SK-N-SH (cell line): ENCODE measurements around the gene CCDC183. TPM values are rescaled to one million over a fixed set of nuclear protein-coding genes. Genes with fewer than 3 reads are reported as not detected.

Source experiments
- CTCF ChIA-PET: fragments of 300-600, 350-600 bp; formaldehyde crosslinking; extraction: SDS; loops from one replicate; lab custom pipeline; 2021; lab: Yijun Ruan, JAX
- POLR2A ChIA-PET: fragments of 350-600 bp; sonication (Branson Sonifier 250); formaldehyde crosslinking; extraction: SDS; loops from one replicate; lab custom pipeline; 2020; ENCODE audit warnings: antibody characterized with exemption, inconsistent platforms; lab: Yijun Ruan, JAX
- DNase-seq: peaks from one replicate; pipeline ENCODE4 v3.0.0; 2012
- H2AFZ ChIP-seq: fragments of 200-600 bp; sonication (generic); 2 replicates; pipeline ENCODE4 v1.8.1; 2016; ENCODE audit warnings: antibody characterized with exemption, mild to moderate bottlenecking, low read depth
- H3F3A ChIP-seq: fragments of 200-600 bp; sonication (generic); replicated peaks from 2 replicates; pipeline ENCODE3; 2016; ENCODE audit warnings: antibody characterized with exemption, mild to moderate bottlenecking; ENCODE audit not compliant: insufficient read depth
- H3K27ac ChIP-seq, 2 experiments: fragments of 200-500 bp in 1 of 2; fragments of 200-600 bp in 1 of 2; sonication (Bioruptor generic) in 1 of 2; sonication (generic), shearing (Covaris generic) in 1 of 2; 2 replicates each; pipeline versions ENCODE4 v1.5.1 to v1.6.1; 2014 to 2016; ENCODE audit warnings: low read depth in 2 of 2, inconsistent platforms in 1 of 2, low read length in 1 of 2, mild to moderate bottlenecking in 1 of 2, mixed read lengths in 1 of 2
- H3K27me3 ChIP-seq: fragments of 200-600 bp; sonication (generic), shearing (Covaris generic); 2 replicates; pipeline ENCODE4 v1.6.1; 2016; ENCODE audit warnings: mixed run types; ENCODE audit not compliant: insufficient read depth
- H3K36me3 ChIP-seq, 2 experiments: fragments of 200-500 bp in 1 of 2; fragments of 200-600 bp in 1 of 2; sonication (Bioruptor generic) in 1 of 2; sonication (generic) in 1 of 2; replicated peaks in 1 of 2; 2 replicates each; pipeline versions ENCODE3 to v1.5.1; 2014 to 2016; ENCODE audit warnings: low read length in 1 of 2, mild to moderate bottlenecking in 1 of 2; ENCODE audit not compliant: insufficient read depth in 2 of 2, control insufficient read depth in 1 of 2
- H3K4me1 ChIP-seq, 2 experiments: fragments of 200-500 bp in 1 of 2; fragments of 200-600 bp in 1 of 2; sonication (Bioruptor generic) in 1 of 2; sonication (generic), shearing (Covaris generic) in 1 of 2; 2 replicates each; pipeline versions ENCODE4 v1.5.1 to v1.6.1; 2014 to 2016; ENCODE audit warnings: low read depth in 1 of 2, low read length in 1 of 2, mixed run types in 1 of 2; ENCODE audit not compliant: insufficient read depth in 2 of 2, control insufficient read depth in 1 of 2
- H3K4me2 ChIP-seq: fragments of 200-600 bp; sonication (generic), shearing (Covaris generic); 2 replicates; pipeline ENCODE4 v1.6.1; 2017; ENCODE audit warnings: mixed run types
- H3K4me3 ChIP-seq, 2 experiments: fragments of 200-500 bp in 1 of 2; fragments of 200-600 bp in 1 of 2; sonication (Bioruptor generic) in 1 of 2; sonication (generic), shearing (Covaris generic) in 1 of 2; 2 replicates each; pipeline versions ENCODE4 v1.5.1 to v1.8.1; 2014 to 2016; ENCODE audit warnings: low read depth in 2 of 2, inconsistent platforms in 1 of 2, low read length in 1 of 2, mild to moderate bottlenecking in 1 of 2, mixed read lengths in 1 of 2, moderate library complexity in 1 of 2
- H3K79me2 ChIP-seq: fragments of 200-600 bp; sonication (generic); 2 replicates; pipeline ENCODE4 v1.8.1; 2017; ENCODE audit warnings: mild to moderate bottlenecking; ENCODE audit not compliant: insufficient read depth
- H3K9ac ChIP-seq: fragments of 200-600 bp; sonication (generic); 2 replicates; pipeline ENCODE4 v1.6.1; 2017; ENCODE audit warnings: mixed run types
- H3K9me2 ChIP-seq: fragments of 200-600 bp; sonication (generic); 2 replicates; pipeline ENCODE4 v1.6.1; 2017; ENCODE audit warnings: mixed run types
- H3K9me3 ChIP-seq: fragments of 200-600 bp; sonication (generic); 2 replicates; pipeline ENCODE4 v1.6.1; 2017; ENCODE audit warnings: mixed run types, mild to moderate bottlenecking, moderate library complexity
- H4K20me1 ChIP-seq: fragments of 200-600 bp; sonication (generic); 2 replicates; pipeline ENCODE4 v1.6.1; 2017; ENCODE audit warnings: mild to moderate bottlenecking, mixed run types; ENCODE audit not compliant: insufficient read depth
- RFX5 ChIP-seq: IDR thresholded peaks from 2 replicates; pipeline ENCODE4 v1.6.1; 2012; ENCODE audit warnings: mild to moderate bottlenecking, improper control_type of control experiment, low read length
- WGBS: methylation state at CpG from one replicate; pipeline ENCODE4 v1.1.6; 2017; ENCODE audit warnings: low lambda C conversion rate; 5-methylcytosine and 5-hydroxymethylcytosine counted together
- polyA plus RNA-seq, 3 experiments: library from polyadenylated mRNA; depleted of rRNA; stranded (reverse); fragments of >200 nt; gene quantifications; 2 replicates each; pipeline ENCODE4 v1.2.3, GENCODE V29; 2012
- small RNA-seq, 7 experiments: library from RNA; depleted of rRNA; stranded (forward); fragments of <200 nt; gene quantifications; one replicate each; pipeline ENCODE3, GENCODE V24; 2012
- TF ChIP-seq, protein P1 (sequence below): fragments of 150-350 bp; IDR thresholded peaks from 2 replicates; pipeline ENCODE4 v1.6.1; 2016; ENCODE audit warnings: mild to moderate bottlenecking, low read depth, low read length
- TF ChIP-seq, protein P2 (sequence below): IDR thresholded peaks from 2 replicates; pipeline ENCODE4 v1.6.1; 2012; ENCODE audit warnings: mild to moderate bottlenecking, low read depth, low read length, moderate library complexity

The CCDC183 gene
- polyA plus RNA-seq, 1 of the 3 experiments (the other 2 are of a cell fraction) = 5.3 TPM

DNA sequence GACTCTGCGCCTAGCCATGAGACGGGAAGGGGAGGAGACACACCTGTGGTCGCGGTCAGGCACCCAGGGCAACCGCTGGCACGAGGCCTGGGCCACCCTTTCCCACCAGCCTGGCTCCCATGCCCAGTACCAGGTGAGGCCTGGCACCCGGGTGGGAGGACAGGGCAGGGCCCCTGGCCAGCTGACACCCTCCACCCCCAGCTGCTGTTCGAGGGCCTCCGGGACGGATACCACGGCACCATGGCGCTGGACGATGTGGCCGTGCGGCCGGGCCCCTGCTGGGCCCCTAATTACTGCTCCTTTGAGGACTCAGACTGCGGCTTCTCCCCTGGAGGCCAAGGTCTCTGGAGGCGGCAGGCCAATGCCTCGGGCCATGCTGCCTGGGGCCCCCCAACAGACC is 61.0 kb downstream of the CCDC183 start:
- DNase-seq = no peak
- Histone ChIP-seq H3K4me3 (no peak overlapping the region), H3K4me2 (no peak overlapping the region), H3K9ac (no peak overlapping the region), H3K4me1 (peaks cover 0 to 13% of the 10 kb centered on the region in 2 experiments; a peak in 3 of 4 replicates), H2AFZ (no peak overlapping the region), H3F3A (no peaks in the 10 kb centered on the region), H4K20me1 (no peaks in the 10 kb centered on the region), H3K36me3 (peaks cover 0 to 17% of the 10 kb centered on the region in 2 experiments), H3K79me2 (no peaks in the 10 kb centered on the region), H3K27me3 (no peaks in the 10 kb centered on the region), H3K9me2 (no peaks in the 10 kb centered on the region), H3K9me3 (no peaks in the 10 kb centered on the region), H3K27ac (no peak overlapping the region; a peak in 1 of 4 replicates)
- TF ChIP-seq, protein P1, sequence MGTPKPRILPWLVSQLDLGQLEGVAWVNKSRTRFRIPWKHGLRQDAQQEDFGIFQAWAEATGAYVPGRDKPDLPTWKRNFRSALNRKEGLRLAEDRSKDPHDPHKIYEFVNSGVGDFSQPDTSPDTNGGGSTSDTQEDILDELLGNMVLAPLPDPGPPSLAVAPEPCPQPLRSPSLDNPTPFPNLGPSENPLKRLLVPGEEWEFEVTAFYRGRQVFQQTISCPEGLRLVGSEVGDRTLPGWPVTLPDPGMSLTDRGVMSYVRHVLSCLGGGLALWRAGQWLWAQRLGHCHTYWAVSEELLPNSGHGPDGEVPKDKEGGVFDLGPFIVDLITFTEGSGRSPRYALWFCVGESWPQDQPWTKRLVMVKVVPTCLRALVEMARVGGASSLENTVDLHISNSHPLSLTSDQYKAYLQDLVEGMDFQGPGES = no peak
- TF ChIP-seq, protein P2, sequence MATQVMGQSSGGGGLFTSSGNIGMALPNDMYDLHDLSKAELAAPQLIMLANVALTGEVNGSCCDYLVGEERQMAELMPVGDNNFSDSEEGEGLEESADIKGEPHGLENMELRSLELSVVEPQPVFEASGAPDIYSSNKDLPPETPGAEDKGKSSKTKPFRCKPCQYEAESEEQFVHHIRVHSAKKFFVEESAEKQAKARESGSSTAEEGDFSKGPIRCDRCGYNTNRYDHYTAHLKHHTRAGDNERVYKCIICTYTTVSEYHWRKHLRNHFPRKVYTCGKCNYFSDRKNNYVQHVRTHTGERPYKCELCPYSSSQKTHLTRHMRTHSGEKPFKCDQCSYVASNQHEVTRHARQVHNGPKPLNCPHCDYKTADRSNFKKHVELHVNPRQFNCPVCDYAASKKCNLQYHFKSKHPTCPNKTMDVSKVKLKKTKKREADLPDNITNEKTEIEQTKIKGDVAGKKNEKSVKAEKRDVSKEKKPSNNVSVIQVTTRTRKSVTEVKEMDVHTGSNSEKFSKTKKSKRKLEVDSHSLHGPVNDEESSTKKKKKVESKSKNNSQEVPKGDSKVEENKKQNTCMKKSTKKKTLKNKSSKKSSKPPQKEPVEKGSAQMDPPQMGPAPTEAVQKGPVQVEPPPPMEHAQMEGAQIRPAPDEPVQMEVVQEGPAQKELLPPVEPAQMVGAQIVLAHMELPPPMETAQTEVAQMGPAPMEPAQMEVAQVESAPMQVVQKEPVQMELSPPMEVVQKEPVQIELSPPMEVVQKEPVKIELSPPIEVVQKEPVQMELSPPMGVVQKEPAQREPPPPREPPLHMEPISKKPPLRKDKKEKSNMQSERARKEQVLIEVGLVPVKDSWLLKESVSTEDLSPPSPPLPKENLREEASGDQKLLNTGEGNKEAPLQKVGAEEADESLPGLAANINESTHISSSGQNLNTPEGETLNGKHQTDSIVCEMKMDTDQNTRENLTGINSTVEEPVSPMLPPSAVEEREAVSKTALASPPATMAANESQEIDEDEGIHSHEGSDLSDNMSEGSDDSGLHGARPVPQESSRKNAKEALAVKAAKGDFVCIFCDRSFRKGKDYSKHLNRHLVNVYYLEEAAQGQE = no peak
- no peak for TF ChIP-seq RFX5
- 94% methylated on average over 7 of the region's 19 CpGs for WGBS
- ChIA-PET CTCF (no interaction called here), POLR2A (no interaction called here)

Small RNA genes within 50 kb of the gene (small RNA-seq; reads per million reads assigned to genes)
- 0 reads per million in 7 experiments for gene AL355987.2
- 0 reads per million in 7 experiments for gene ATP6V1G1P3
- 0 to 0.11 (median 0) reads per million in 7 experiments for gene MIR4292
- 0 to 0.26 (median 0) reads per million in 7 experiments for gene MIR6722

Other genes with a start within 250 kb of the CCDC183 start
- 39.8 and 43.0 TPM in 2 replicates for gene EGFL7, start 133.4 kb upstream of the CCDC183 start, polyA plus RNA-seq (2012; rRNA removed)
- 41.8 and 46.8 TPM in 2 replicates for gene AGPAT2, start 108.9 kb upstream of the CCDC183 start, polyA plus RNA-seq (2012; rRNA removed)
- 24.5 and 27.1 TPM in 2 replicates for gene DIPK1B, start 83.8 kb upstream of the CCDC183 start, polyA plus RNA-seq (2012; rRNA removed)
- not detected in 2 replicates for gene LCN10, start 53.4 kb upstream of the CCDC183 start, polyA plus RNA-seq (2012; rRNA removed)
- gene LCN6, start 47.8 kb upstream of the CCDC183 start, polyA plus RNA-seq (2012; rRNA removed) = not detected in 2 replicates
- gene LCN8, start 38.1 kb upstream of the CCDC183 start, polyA plus RNA-seq (2012; rRNA removed) = not detected in 2 replicates
- 0.08 TPM in 1 of 2 replicates, not detected in the other for gene LCN15, start 31.8 kb upstream of the CCDC183 start, polyA plus RNA-seq (2012; rRNA removed)
- gene TMEM141, start 5.0 kb upstream of the CCDC183 start, polyA plus RNA-seq (2012; rRNA removed) = 112 and 135 TPM in 2 replicates
- 40.0 and 43.6 TPM in 2 replicates for gene RABL6, start 11.6 kb downstream of the CCDC183 start, polyA plus RNA-seq (2012; rRNA removed)
- 2.4 and 2.6 TPM in 2 replicates for gene AJM1, start 46.1 kb downstream of the CCDC183 start, polyA plus RNA-seq (2012; rRNA removed)
- gene PHPT1, start 53.1 kb downstream of the CCDC183 start, polyA plus RNA-seq (2012; rRNA removed) = 338 and 517 TPM in 2 replicates
- 4.2 and 5.0 TPM in 2 replicates for gene MAMDC4, start 56.0 kb downstream of the CCDC183 start, polyA plus RNA-seq (2012; rRNA removed)
- gene EDF1, start 70.0 kb downstream of the CCDC183 start, polyA plus RNA-seq (2012; rRNA removed) = 756 and 1,070 TPM in 2 replicates
- 13.3 and 15.4 TPM in 2 replicates for gene TRAF2, start 90.2 kb downstream of the CCDC183 start, polyA plus RNA-seq (2012; rRNA removed)
- 78.9 and 85.5 TPM in 2 replicates for gene FBXW5, start 148.4 kb downstream of the CCDC183 start, polyA plus RNA-seq (2012; rRNA removed)
- gene C8G, start 148.9 kb downstream of the CCDC183 start, polyA plus RNA-seq (2012; rRNA removed) = 0.28 and 0.49 TPM in 2 replicates
- gene LCN12, start 155.9 kb downstream of the CCDC183 start, polyA plus RNA-seq (2012; rRNA removed) = 0.87 and 1.1 TPM in 2 replicates
- not detected in 2 replicates for gene PTGDS, start 181.2 kb downstream of the CCDC183 start, polyA plus RNA-seq (2012; rRNA removed)
- not detected in 2 replicates for gene LCNL1, start 186.7 kb downstream of the CCDC183 start, polyA plus RNA-seq (2012; rRNA removed)
- gene PAXX, start 196.1 kb downstream of the CCDC183 start, polyA plus RNA-seq (2012; rRNA removed) = 37.8 and 52.9 TPM in 2 replicates
- gene CLIC3, start 200.2 kb downstream of the CCDC183 start, polyA plus RNA-seq (2012; rRNA removed) = 0.60 and 1.0 TPM in 2 replicates
- gene ABCA2, start 231.9 kb downstream of the CCDC183 start, polyA plus RNA-seq (2012; rRNA removed) = 26.0 and 34.7 TPM in 2 replicates
- not detected in 2 replicates for gene FUT7, start 235.8 kb downstream of the CCDC183 start, polyA plus RNA-seq (2012; rRNA removed)
- gene NPDC1, start 249.8 kb downstream of the CCDC183 start, polyA plus RNA-seq (2012; rRNA removed) = 47.4 and 48.1 TPM in 2 replicates